HUES48 (cell line): ENCODE data around the gene HLA-DRA.
"Not testable (repeated sequence)": the region's sequence is repeated elsewhere in the genome, so short reads cannot be mapped to it uniquely, and the experiment has no call there.

Experiments used
- H3K27ac ChIP-seq: one replicate; pipeline ENCODE4 v1.7.0; 2013; ENCODE audit warnings: low read depth, low read length, inconsistent platforms
- H3K27me3 ChIP-seq: 2 replicates; pipeline ENCODE4 v1.6.1; 2013; ENCODE audit warnings: mild to moderate bottlenecking, low read length; ENCODE audit not compliant: control insufficient read depth, insufficient read depth
- H3K36me3 ChIP-seq: 2 replicates; pipeline ENCODE4 v1.6.1; 2013; ENCODE audit warnings: low read length; ENCODE audit not compliant: control insufficient read depth, insufficient read depth
- H3K4me1 ChIP-seq: 2 replicates; pipeline ENCODE4 v1.6.1; 2013; ENCODE audit warnings: mild to moderate bottlenecking, low read length; ENCODE audit not compliant: control insufficient read depth, insufficient read depth
- H3K4me3 ChIP-seq: 2 replicates; pipeline ENCODE4 v1.5.1; 2013; ENCODE audit warnings: mild to moderate bottlenecking, low read depth, low read length
- H3K9ac ChIP-seq: 2 replicates; pipeline ENCODE4 v1.6.1; 2013; ENCODE audit warnings: mild to moderate bottlenecking, low read depth, low read length, moderate library complexity
- H3K9me3 ChIP-seq: 2 replicates; pipeline ENCODE4 v1.6.1; 2013; ENCODE audit warnings: low read length; ENCODE audit not compliant: control insufficient read depth, insufficient read depth

HLA-DRA gene

DNA sequence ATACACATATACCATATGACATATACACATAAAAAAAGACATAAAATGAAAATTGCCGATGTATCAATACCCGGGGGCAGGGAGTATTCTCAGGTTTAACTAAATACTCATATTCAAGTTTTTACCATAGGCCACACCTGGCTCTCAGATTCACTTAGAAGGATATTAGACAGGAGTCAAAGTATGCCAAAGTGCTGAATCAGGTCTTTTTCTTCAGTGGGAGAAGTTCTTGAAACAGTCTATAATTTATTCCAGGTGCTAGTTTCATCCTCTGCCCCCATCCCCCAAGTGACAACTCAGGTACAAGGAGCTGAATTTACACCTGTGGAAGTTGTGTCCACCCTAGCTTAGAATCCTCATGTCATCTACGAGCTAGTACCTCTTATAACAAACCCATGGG lies 8.5 kb upstream of the HLA-DRA start:
- Histone ChIP-seq H3K4me3 (no peak overlapping the region), H3K9ac (no peak overlapping the region), H3K36me3 (no peaks in the 10 kb centered on the region)

DNA sequence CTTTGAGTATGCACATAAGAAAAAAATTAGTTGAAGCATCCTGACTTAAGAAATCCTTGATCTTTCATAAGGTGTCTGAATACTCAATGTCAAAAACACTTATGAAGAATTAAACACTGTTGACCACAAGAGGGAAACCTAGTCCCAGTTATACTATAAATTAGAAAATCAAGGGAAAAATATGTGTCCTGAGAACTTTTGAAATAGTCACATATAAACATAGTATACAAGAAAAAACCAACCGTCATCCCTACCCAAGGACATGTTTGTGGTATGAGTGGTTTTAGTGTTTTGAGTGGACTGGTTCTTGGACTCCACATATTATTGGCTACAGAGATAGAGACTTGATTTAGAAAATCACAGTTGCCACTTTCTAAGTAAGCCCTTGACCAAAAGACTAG lies 7.6 kb upstream of the HLA-DRA start:
- Histone ChIP-seq H3K4me1 (no peaks in the 10 kb centered on the region), H3K27me3 (no peaks in the 10 kb centered on the region), H3K36me3 (no peaks in the 10 kb centered on the region), H3K9ac (no peak overlapping the region), H3K4me3 (no peak overlapping the region), H3K27ac (no peak overlapping the region), H3K9me3 (no peaks in the 10 kb centered on the region)

More for the DNA sequence above, 8.5 kb upstream of the HLA-DRA start:
- Histone ChIP-seq H3K27ac (no peak overlapping the region), H3K9me3 (no peaks in the 10 kb centered on the region), H3K27me3 (no peaks in the 10 kb centered on the region), H3K4me1 (no peaks in the 10 kb centered on the region)

DNA sequence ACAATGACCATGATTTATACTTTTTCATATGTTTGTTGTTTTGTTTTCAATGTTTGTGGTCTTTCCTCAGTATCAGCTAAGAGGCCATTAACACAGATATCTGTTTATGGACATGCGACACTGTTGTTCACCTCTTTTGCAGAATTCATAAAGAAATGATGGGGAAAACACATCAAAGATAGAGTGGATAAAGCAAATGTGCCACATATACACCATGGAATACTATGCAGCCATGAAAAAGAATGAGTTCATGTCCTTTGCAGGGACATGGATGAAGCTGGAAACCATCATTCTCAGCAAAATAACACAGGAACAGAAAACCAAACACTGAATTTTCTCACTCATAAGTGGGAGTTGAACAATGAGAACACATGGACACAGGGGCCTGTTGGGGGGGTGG lies 5.7 kb upstream of the HLA-DRA start:
- H3K27ac ChIP-seq, result not testable (repeated sequence)

DNA sequence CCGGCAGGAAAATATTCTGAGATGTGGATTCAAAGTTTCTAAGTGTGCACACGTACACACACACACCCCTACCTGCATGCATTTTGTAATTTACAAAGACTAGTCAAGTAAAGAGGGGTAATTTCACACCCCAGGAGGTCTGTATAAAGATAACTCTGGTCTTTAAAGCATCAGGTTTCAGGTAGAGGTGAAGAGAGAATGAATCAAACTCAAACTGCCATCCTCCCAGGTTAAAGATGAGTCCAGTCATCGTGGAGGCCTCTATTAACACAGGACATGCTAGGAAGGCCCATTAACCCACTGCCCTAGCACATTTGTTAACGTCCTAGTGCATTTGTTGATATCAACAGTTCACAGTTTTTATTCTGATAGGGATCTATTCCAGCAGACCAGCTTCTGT lies 3.5 kb upstream of the HLA-DRA start:
- no peaks in the 10 kb centered on the region for H3K27me3 ChIP-seq
- no peak overlapping the region for H3K9ac ChIP-seq
- H3K4me3 ChIP-seq, result no peak overlapping the region
- no peaks in the 10 kb centered on the region for H3K9me3 ChIP-seq
- no peaks in the 10 kb centered on the region for H3K36me3 ChIP-seq
- H3K4me1 ChIP-seq, result peaks cover 4% of the 10 kb centered on the region; the same call in 1 of the 2 replicates
- H3K27ac ChIP-seq, result no peak overlapping the region

More for the DNA sequence above, 5.7 kb upstream of the HLA-DRA start:
- not testable (repeated sequence) for H3K4me1 ChIP-seq, H3K9me3 ChIP-seq, H3K9ac ChIP-seq, H3K36me3 ChIP-seq, H3K4me3 ChIP-seq, H3K27me3 ChIP-seq

DNA sequence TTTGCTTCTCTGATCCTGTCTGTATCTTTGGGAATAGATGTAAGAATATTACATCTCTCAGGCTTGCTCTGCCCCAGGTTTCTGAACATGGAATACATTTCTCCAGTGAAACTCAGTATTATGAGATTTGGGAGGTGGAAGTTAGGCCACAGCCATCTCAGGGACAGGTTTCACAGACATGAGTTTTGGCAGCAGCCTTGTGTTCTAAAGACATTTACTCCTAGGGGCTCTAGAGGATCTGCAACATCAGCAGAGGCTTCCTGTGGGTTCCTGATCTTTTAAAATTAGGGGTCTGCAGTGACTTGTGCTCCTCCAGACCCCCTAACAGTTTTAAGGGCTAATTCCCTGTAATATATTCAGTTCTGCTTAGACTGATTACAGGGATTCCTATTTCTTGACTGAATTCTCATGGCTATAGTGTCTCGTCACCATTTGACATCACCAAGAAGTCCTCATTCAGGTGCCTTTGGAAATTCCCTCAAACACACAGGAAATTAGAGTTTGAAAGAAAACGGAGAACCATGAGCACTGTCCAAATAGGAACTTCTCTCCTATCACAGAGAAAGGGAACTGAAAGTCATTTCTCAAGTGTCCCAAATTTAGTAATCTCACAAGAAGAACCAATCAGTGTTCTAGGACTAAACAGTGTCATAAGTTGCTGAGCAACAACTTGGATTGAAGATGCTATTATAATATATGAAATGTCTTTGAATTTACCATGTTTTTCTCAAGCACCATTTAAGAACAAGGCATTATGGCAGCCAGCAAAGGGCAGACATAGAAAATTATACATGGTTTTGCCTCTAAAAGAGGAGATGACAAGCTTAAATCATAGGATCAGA lies 2.5 kb upstream of the HLA-DRA start:
- Histone ChIP-seq H3K9me3 (no peaks in the 10 kb centered on the region), H3K4me3 (no peak overlapping the region), H3K27ac (no peak overlapping the region), H3K27me3 (no peaks in the 10 kb centered on the region), H3K36me3 (no peaks in the 10 kb centered on the region), H3K9ac (no peak overlapping the region), H3K4me1 (peaks cover 4% of the 10 kb centered on the region; the same call in 1 of the 2 replicates)

DNA sequence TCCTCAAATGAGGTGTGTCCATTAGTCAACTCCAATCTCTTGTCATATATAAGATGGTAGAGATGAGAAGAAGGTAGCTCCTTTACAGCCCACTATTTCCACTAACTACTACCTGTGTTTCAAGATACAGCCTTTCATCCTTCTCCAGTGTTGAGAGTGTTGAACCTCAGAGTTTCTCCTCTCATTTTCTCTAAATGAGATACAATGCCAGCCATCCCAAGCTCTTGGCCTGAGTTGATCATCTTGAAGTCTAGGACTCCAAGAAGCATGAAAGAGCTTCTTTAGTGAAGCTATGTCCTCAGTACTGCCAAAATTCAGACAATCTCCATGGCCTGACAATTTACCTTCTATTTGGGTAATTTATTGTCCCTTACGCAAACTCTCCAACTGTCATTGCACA lies 548 bp upstream of the HLA-DRA start:
- Histone ChIP-seq H3K4me1 (peaks cover 4% of the 10 kb centered on the region; the same call in 1 of the 2 replicates), H3K9me3 (no peaks in the 10 kb centered on the region), H3K27me3 (no peaks in the 10 kb centered on the region), H3K4me3 (no peak overlapping the region), H3K27ac (no peak overlapping the region), H3K9ac (no peak overlapping the region), H3K36me3 (no peaks in the 10 kb centered on the region)

DNA sequence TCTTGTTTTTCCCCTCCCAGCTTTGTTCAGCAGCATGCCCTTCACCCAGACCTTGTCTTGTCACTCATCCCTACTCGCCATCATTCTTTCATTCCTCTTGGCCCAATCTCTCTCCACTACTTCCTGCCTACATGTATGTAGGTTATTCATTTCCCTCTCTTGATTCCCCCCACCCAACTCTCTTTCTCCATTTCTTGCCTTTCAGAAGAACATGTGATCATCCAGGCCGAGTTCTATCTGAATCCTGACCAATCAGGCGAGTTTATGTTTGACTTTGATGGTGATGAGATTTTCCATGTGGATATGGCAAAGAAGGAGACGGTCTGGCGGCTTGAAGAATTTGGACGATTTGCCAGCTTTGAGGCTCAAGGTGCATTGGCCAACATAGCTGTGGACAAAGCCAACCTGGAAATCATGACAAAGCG lies 2.6 kb downstream of the HLA-DRA start:
- no peaks in the 10 kb centered on the region for H3K9me3 ChIP-seq
- H3K4me3 ChIP-seq, result no peak overlapping the region
- H3K27ac ChIP-seq, result no peak overlapping the region
- no peaks in the 10 kb centered on the region for H3K36me3 ChIP-seq
- H3K4me1 ChIP-seq, result peaks cover 4% of the 10 kb centered on the region; the same call in 1 of the 2 replicates
- no peak overlapping the region for H3K9ac ChIP-seq
- H3K27me3 ChIP-seq, result no peaks in the 10 kb centered on the region

DNA sequence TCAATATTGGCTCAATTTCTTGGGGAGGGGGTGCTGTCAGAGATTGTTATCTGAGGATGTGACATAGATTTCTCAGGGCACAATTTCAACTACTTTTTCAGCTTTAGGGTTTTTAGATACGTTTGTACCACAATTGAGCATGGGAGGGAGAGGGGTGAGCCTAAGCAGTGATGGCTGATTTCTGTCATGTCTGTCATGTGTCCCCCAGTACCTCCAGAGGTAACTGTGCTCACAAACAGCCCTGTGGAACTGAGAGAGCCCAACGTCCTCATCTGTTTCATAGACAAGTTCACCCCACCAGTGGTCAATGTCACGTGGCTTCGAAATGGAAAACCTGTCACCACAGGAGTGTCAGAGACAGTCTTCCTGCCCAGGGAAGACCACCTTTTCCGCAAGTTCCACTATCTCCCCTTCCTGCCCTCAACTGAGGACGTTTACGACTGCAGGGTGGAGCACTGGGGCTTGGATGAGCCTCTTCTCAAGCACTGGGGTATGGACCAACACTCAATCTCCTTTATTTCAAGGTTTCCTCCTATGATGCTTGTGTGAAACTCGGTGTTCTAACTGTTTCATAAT lies 3.4 kb downstream of the HLA-DRA start:
- no peak overlapping the region for H3K9ac ChIP-seq
- H3K9me3 ChIP-seq, result no peaks in the 10 kb centered on the region
- no peaks in the 10 kb centered on the region for H3K36me3 ChIP-seq
- no peak overlapping the region for H3K4me3 ChIP-seq
- H3K4me1 ChIP-seq, result peaks cover 4% of the 10 kb centered on the region; the same call in 1 of the 2 replicates
- no peak overlapping the region for H3K27ac ChIP-seq
- H3K27me3 ChIP-seq, result no peaks in the 10 kb centered on the region

DNA sequence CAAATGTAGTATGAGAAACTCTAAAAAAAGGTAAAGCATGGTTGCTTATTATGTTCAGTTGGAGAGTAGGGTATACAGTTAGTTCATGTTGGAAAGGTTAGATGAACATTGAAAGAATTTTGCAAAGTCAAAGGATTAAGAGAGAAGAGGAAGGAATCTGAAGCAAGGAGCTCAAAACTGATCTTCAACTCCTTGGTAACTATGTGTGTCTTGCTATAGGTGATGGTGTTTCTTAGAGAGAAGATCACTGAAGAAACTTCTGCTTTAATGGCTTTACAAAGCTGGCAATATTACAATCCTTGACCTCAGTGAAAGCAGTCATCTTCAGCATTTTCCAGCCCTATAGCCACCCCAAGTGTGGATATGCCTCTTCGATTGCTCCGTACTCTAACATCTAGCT lies 4.7 kb downstream of the HLA-DRA start:
- Histone ChIP-seq H3K27me3 (no peaks in the 10 kb centered on the region), H3K4me1 (peaks cover 4% of the 10 kb centered on the region; the same call in 1 of the 2 replicates)

DNA sequence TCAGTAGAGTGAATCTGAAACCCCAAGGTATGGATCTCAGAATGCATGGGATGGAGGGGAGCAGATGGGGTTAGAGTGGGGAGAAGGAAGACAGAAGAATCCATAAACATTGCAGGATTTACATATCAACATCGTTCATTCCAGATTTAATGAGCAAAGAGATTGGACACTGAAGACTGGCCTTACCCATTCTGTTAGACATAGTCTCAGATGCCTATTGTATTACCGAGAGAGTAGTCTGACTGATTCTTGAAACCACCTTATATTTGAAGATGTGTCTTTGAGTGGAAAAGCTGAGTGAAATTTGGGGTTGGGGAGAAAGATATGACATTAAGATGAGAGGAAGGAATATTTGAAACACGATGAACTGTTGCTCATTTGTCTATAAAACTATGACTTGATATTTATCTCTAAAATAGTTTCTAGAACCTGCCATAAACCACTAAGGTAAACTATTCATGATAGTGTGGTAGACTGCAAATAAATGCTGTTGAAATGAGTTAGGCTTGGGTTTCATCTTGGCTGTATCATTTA lies 5.7 kb downstream of the HLA-DRA start:
- no peaks in the 10 kb centered on the region for H3K36me3 ChIP-seq
- H3K27ac ChIP-seq, result no peak overlapping the region
- H3K9ac ChIP-seq, result no peak overlapping the region
- H3K4me1 ChIP-seq, result no peaks in the 10 kb centered on the region
- H3K4me3 ChIP-seq, result no peak overlapping the region
- H3K27me3 ChIP-seq, result no peaks in the 10 kb centered on the region
- H3K9me3 ChIP-seq, result no peaks in the 10 kb centered on the region

More for the DNA sequence above, 4.7 kb downstream of the HLA-DRA start:
- Histone ChIP-seq H3K36me3 (no peaks in the 10 kb centered on the region), H3K4me3 (no peak overlapping the region), H3K9me3 (no peaks in the 10 kb centered on the region), H3K9ac (no peak overlapping the region), H3K27ac (no peak overlapping the region)

DNA sequence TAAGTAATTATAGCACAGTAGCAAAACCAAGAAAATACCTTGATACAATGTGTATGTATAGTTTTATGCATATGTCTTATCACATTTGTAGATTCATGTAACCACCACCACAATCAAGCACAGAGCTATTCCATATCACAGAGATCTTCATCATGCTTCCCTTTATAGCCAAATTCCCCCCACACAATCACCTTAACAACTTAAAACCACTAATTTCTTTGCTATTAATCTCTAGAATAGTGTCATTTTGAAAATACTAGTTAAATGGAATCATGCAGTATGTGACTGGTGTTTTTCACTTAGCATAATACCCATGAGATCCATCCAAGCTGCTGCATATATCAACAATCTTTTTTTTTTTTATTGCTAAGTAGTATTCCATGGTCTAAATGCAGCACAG lies 8.2 kb downstream of the HLA-DRA start:
- no peak overlapping the region for H3K9ac ChIP-seq

More for the DNA sequence above, 8.2 kb downstream of the HLA-DRA start:
- H3K27me3 ChIP-seq, result no peaks in the 10 kb centered on the region
- no peaks in the 10 kb centered on the region for H3K9me3 ChIP-seq
- no peak overlapping the region for H3K4me3 ChIP-seq
- H3K4me1 ChIP-seq, result no peaks in the 10 kb centered on the region
- H3K27ac ChIP-seq, result no peak overlapping the region
- H3K36me3 ChIP-seq, result no peaks in the 10 kb centered on the region
